Suprapubic skin (tissue), 3 donors: ENCODE results near the gene ZC2HC1B.

ENCODE experiments used
- POLR2A ChIP-seq, 2 donors: fragments of 450-650 bp; IDR thresholded peaks; one replicate each; pipeline ENCODE4 v1.6.1; 2017; ENCODE audit warnings: antibody characterized with exemption in 2 of 2, mild to moderate bottlenecking in 2 of 2, moderate library complexity in 2 of 2
- TF ChIP-seq, protein P1 (sequence below), 2 donors: fragments of 200-600 bp in 1 of 2; fragments of 450-650 bp in 1 of 2; sonication (generic) in 1 of 2; IDR thresholded peaks; one replicate each; pipeline ENCODE4 v1.5.1; 2016 to 2019; ENCODE audit warnings: antibody characterized with exemption in 2 of 2, mild to moderate bottlenecking in 1 of 2, moderate library complexity in 1 of 2

- TF ChIP-seq, protein P1, sequence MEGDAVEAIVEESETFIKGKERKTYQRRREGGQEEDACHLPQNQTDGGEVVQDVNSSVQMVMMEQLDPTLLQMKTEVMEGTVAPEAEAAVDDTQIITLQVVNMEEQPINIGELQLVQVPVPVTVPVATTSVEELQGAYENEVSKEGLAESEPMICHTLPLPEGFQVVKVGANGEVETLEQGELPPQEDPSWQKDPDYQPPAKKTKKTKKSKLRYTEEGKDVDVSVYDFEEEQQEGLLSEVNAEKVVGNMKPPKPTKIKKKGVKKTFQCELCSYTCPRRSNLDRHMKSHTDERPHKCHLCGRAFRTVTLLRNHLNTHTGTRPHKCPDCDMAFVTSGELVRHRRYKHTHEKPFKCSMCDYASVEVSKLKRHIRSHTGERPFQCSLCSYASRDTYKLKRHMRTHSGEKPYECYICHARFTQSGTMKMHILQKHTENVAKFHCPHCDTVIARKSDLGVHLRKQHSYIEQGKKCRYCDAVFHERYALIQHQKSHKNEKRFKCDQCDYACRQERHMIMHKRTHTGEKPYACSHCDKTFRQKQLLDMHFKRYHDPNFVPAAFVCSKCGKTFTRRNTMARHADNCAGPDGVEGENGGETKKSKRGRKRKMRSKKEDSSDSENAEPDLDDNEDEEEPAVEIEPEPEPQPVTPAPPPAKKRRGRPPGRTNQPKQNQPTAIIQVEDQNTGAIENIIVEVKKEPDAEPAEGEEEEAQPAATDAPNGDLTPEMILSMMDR (IDR thresholded peaks at IDR 0.05): no peak
- no peak for TF ChIP-seq POLR2A (IDR thresholded peaks at IDR 0.05)
Measured at GRCh38 chr6:143859891-143860660, 4.2 kb upstream of the ZC2HC1B start.
